A549 treated with Mapracorat at 1 μM for 4 hours (cell line): Measurements from ENCODE around the gene TNRC6A. TPM values are rescaled to one million over a fixed set of nuclear protein-coding genes. Genes with fewer than 3 reads are reported as not detected.

Experiments used
- total RNA-seq: library from RNA; stranded (reverse); fragments of 200-300 nt; extraction: Qiagen RNA extraction; gene quantifications from 5 replicates; pipeline ENCODE4 v1.2.3, GENCODE V29; 2022

Gene TNRC6A
- 27.9 to 33.4 TPM (median 30.3 TPM) in 5 replicates for total RNA-seq

DNA sequence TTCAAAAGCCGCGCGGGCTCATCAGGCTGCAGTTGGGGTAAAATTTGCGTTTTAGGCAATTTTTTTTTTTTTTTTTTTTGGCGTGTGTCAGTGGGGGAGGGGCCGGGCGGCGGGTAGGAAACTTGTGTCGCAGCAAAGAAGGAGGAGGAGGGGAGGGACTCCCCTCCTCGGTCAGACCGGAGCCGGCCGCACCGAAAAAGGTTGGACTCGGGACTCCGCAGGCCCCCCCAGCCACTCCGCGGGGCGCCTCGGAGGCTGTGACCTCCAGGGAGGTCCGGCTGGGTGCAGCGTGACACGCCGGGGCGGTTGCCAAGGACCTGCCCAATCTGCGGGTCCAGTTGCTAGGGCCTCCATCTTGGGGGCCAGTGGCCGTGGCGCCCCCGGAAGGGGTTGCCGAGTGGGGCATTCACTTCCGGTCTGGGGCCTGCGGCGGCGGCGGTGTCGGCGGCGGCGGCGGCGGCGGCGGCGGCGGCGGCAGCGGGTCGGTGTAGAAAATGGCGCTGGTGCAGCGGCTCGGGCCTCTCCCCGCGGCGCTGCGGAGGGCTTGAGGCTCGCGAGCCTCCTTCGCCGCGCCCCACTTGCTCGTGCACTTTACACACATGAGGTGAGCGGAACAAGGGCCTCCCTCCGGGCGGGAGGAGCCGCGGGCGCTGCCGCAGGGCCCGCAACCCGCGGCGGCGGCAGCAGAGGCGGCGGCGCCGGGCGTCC is at the start of gene TNRC6A:
Gene TNRC6A, plus strand, starts transcription at position 409 of the 708 bp plus-strand sequence. Its CDS starts 191 bp downstream, at position 600.

DNA sequence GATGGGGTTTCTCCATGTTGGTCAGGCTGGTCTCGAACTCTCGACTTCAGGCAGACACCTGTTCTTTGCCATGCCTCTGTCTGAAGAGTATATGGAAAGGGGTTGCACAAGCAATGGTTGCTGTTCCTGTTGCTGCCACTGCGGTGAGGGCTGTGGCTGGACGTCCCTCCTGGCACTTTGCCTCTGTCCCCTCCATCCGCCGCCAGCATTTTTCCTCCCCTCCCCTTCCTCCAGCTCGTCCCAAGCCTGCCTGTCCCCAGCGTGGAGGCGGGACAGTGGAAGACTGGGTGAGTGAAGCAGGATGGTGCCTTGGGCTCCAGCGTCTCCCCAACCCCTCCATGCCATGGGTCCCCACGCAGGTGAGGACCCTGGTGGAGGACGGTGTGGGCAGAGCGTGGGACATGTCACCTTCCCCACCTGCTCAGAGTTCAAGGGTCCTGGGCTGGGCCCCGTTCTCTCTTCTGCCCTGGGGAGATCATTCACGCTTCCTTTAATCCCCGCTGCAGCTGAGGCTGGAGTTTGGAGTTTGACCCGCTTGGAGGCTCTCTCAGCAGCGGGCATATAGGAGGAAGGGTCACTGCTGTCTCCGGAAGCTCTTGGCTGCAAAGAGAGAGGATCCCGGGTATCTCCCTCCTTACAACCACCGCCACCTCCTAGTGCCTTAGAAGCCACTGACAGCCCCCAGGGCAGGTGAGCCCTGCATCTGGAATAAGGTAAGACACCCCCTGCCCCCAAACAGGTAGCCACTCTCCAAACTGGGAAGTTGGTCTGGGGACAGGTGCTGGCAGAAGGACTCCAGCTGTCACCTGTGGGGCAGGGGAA is 116.5 kb downstream of the TNRC6A start, which contains the start of gene SLC5A11:
Gene SLC5A11, plus strand, starts transcription at position 238 of the 822 bp plus-strand sequence. CDS start 12,681 bp downstream, outside the sequence.

Other genes with a start within 250 kb of the TNRC6A start
- 22.5 to 24.8 TPM (median 23.5 TPM) in 5 replicates for gene RBBP6, start 190.1 kb upstream of the TNRC6A start, total RNA-seq
- 0.24 to 0.51 TPM (median 0.39 TPM) in 5 replicates for gene SLC5A11, start 116.3 kb downstream of the TNRC6A start, total RNA-seq